GM23338 (cell line): ENCODE data around the gene AMDHD1. TPM values are rescaled to one million over a fixed set of nuclear protein-coding genes. Genes with fewer than 3 reads are reported as not detected.

Source experiments
- ATAC-seq: fragments of 200-7000 bp; cut with Tn5 transposase; 3 replicates; pipeline ENCODE4 v1.9.1; 2020
- DNase-seq: peaks from one replicate; pipeline ENCODE4 v3.0.0-alpha.2; 2015; ENCODE audit warnings: low spot score
- H2AFZ ChIP-seq: fragments of 200-600 bp; sonication (generic); 2 replicates; pipeline ENCODE4 v1.8.0; 2016; ENCODE audit warnings: antibody characterized with exemption, mild to moderate bottlenecking, moderate library complexity
- H3F3A ChIP-seq: fragments of 200-600 bp; sonication (generic); replicated peaks from 2 replicates; pipeline ENCODE4 v1.8.0; 2017; ENCODE audit warnings: antibody characterized with exemption, mixed run types, low read depth
- H3K27ac ChIP-seq: fragments of 200-600 bp; sonication (generic); 2 replicates; pipeline ENCODE4 v1.6.1; 2016; ENCODE audit warnings: low read depth
- H3K27me3 ChIP-seq: fragments of 200-600 bp; sonication (generic); 2 replicates; pipeline ENCODE4 v1.8.0; 2016; ENCODE audit warnings: mild to moderate bottlenecking, mixed run types, moderate library complexity; ENCODE audit not compliant: insufficient read depth
- H3K36me3 ChIP-seq: fragments of 200-600 bp; sonication (generic); 2 replicates; pipeline ENCODE4 v1.8.0; 2016; ENCODE audit warnings: mild to moderate bottlenecking; ENCODE audit not compliant: insufficient read depth
- H3K4me1 ChIP-seq: fragments of 200-600 bp; sonication (generic); 2 replicates; pipeline ENCODE4 v1.8.0; 2016; ENCODE audit warnings: mild to moderate bottlenecking, moderate library complexity; ENCODE audit not compliant: insufficient read depth
- H3K4me2 ChIP-seq: fragments of 200-600 bp; sonication (generic); 2 replicates; pipeline ENCODE4 v1.7.1; 2017; ENCODE audit warnings: mixed run types
- H3K4me3 ChIP-seq: fragments of 200-600 bp; sonication (generic); 2 replicates; pipeline ENCODE4 v1.6.1; 2016; ENCODE audit warnings: mixed run types
- H3K79me2 ChIP-seq: fragments of 200-600 bp; sonication (generic); replicated peaks from 2 replicates; pipeline ENCODE4 v1.8.0; 2017; ENCODE audit warnings: mild to moderate bottlenecking; ENCODE audit not compliant: insufficient read depth
- H3K9me2 ChIP-seq: fragments of 200-600 bp; sonication (generic); 2 replicates; pipeline ENCODE4 v1.8.0; 2017; ENCODE audit not compliant: insufficient read depth
- H4K20me1 ChIP-seq: fragments of 200-600 bp; sonication (generic); replicated peaks from 2 replicates; pipeline ENCODE4 v1.8.0; 2017; ENCODE audit warnings: mild to moderate bottlenecking; ENCODE audit not compliant: insufficient read depth
- H3K27ac Mint-ChIP-seq: 2 replicates; pipeline ENCODE4 v1.8.0; 2020; ENCODE audit warnings: inconsistent platforms, mild to moderate bottlenecking, moderate library complexity, mixed read lengths
- H3K27me3 Mint-ChIP-seq: 3 replicates; pipeline ENCODE4 v1.8.0; 2022; ENCODE audit warnings: low read depth, mild to moderate bottlenecking, moderate library complexity, mixed read lengths, inconsistent platforms; ENCODE audit not compliant: insufficient read depth, poor library complexity
- H3K36me3 Mint-ChIP-seq: 3 replicates; pipeline ENCODE4 v1.8.0; 2021; ENCODE audit warnings: low read depth, mild to moderate bottlenecking, inconsistent platforms, moderate library complexity, mixed read lengths
- H3K4me1 Mint-ChIP-seq: 3 replicates; pipeline ENCODE4 v1.8.0; 2020; ENCODE audit warnings: mild to moderate bottlenecking, inconsistent platforms, mixed read lengths
- H3K4me3 Mint-ChIP-seq: 3 replicates; pipeline ENCODE4 v1.8.0; 2021; ENCODE audit warnings: moderate library complexity, mild to moderate bottlenecking, inconsistent platforms, mixed read lengths
- H3K9me3 Mint-ChIP-seq: 3 replicates; pipeline ENCODE4 v1.8.0; 2020; ENCODE audit warnings: moderate library complexity, mild to moderate bottlenecking, inconsistent platforms, mixed read lengths
- CREB1 ChIP-seq: fragments of 250-450 bp; sonication (Bioruptor Pico); IDR thresholded peaks from 2 replicates; pipeline ENCODE4 v1.5.0; 2020; ENCODE audit warnings: low read depth, mild to moderate bottlenecking, moderate library complexity
- STAT1 ChIP-seq: IDR thresholded peaks from one replicate; pipeline ENCODE4 v1.6.1; 2016; ENCODE audit warnings: antibody characterized with exemption; ENCODE audit not compliant: unreplicated experiment
- ZNF331 ChIP-seq: fragments of 250-450 bp; sonication (Bioruptor Pico); IDR thresholded peaks from 2 replicates; pipeline ENCODE4 v1.5.0; 2020; ENCODE audit warnings: low read depth, mild to moderate bottlenecking, moderate library complexity
- polyA plus RNA-seq: library from polyadenylated mRNA; unstranded; fragments of >200 nt; fragmentation: Nextera tagmentation; extraction: Ambion mirVana; gene quantifications from 2 replicates; pipeline ENCODE4 v1.2.1, GENCODE V29; 2016
- total RNA-seq: library from RNA; depleted of rRNA; stranded (reverse); fragments of >200 nt; shearing (Covaris generic); gene quantifications from 2 replicates; pipeline ENCODE4 v1.2.3, GENCODE V29; 2014
- TF ChIP-seq, protein P1 (sequence below): IDR thresholded peaks from one replicate; pipeline ENCODE4 v1.6.1; 2018; ENCODE audit warnings: antibody characterized with exemption; ENCODE audit not compliant: unreplicated experiment
- TF ChIP-seq, protein P2 (sequence below): IDR thresholded peaks from 2 replicates; pipeline ENCODE4 v1.6.1; 2016; ENCODE audit warnings: antibody characterized with exemption
- TF ChIP-seq, protein P3 (sequence below), 2 experiments: fragments of 200-600 bp in 1 of 2; sonication (generic) in 1 of 2; conservative IDR thresholded peaks; 2 replicates each; pipeline versions ENCODE4 v1.5.1 to v1.6.1; 2016 to 2017; ENCODE audit warnings: antibody characterized with exemption in 2 of 2, low read depth in 2 of 2, mild to moderate bottlenecking in 2 of 2, moderate library complexity in 1 of 2

AMDHD1 gene
- total and polyA plus RNA-seq, 2 experiments from 2014 or later: 0.21 to 0.24 TPM

DNA sequence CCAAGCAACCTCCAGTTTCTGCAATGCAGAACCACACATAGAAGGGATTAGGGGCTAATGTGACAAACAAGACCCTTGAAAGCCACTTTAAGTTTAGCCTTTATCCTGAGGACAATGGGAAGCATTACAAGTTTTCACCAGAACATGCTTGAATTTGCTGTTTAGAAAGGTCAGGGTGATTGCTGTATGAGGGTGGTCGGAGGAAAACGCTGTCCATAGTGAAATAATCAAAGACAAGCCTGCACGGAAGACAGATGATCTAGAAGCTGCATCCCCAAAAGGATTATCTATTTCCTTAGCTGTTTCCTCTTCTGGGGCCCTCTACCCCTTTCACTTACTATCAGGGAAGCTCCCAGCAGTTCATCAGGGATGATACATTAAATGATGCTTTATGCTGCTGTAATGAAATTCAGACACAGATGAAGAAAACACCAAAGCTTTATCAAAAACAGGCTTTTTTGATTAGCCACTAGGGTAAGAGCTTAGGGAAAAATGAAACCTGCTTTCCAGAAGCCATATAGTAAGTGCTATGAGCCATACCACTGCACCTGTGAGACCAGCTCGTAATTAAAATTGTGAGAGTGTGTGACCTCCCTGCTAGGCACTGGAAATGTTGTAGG is 46.5 kb downstream of the AMDHD1 start (continued):
- TF ChIP-seq, protein P1, sequence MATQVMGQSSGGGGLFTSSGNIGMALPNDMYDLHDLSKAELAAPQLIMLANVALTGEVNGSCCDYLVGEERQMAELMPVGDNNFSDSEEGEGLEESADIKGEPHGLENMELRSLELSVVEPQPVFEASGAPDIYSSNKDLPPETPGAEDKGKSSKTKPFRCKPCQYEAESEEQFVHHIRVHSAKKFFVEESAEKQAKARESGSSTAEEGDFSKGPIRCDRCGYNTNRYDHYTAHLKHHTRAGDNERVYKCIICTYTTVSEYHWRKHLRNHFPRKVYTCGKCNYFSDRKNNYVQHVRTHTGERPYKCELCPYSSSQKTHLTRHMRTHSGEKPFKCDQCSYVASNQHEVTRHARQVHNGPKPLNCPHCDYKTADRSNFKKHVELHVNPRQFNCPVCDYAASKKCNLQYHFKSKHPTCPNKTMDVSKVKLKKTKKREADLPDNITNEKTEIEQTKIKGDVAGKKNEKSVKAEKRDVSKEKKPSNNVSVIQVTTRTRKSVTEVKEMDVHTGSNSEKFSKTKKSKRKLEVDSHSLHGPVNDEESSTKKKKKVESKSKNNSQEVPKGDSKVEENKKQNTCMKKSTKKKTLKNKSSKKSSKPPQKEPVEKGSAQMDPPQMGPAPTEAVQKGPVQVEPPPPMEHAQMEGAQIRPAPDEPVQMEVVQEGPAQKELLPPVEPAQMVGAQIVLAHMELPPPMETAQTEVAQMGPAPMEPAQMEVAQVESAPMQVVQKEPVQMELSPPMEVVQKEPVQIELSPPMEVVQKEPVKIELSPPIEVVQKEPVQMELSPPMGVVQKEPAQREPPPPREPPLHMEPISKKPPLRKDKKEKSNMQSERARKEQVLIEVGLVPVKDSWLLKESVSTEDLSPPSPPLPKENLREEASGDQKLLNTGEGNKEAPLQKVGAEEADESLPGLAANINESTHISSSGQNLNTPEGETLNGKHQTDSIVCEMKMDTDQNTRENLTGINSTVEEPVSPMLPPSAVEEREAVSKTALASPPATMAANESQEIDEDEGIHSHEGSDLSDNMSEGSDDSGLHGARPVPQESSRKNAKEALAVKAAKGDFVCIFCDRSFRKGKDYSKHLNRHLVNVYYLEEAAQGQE: no peak
- TF ChIP-seq, protein P2, sequence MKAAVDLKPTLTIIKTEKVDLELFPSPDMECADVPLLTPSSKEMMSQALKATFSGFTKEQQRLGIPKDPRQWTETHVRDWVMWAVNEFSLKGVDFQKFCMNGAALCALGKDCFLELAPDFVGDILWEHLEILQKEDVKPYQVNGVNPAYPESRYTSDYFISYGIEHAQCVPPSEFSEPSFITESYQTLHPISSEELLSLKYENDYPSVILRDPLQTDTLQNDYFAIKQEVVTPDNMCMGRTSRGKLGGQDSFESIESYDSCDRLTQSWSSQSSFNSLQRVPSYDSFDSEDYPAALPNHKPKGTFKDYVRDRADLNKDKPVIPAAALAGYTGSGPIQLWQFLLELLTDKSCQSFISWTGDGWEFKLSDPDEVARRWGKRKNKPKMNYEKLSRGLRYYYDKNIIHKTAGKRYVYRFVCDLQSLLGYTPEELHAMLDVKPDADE: no peak
- TF ChIP-seq CREB1 (CRISPR knock-in tag): no peak
- TF ChIP-seq, protein P3, sequence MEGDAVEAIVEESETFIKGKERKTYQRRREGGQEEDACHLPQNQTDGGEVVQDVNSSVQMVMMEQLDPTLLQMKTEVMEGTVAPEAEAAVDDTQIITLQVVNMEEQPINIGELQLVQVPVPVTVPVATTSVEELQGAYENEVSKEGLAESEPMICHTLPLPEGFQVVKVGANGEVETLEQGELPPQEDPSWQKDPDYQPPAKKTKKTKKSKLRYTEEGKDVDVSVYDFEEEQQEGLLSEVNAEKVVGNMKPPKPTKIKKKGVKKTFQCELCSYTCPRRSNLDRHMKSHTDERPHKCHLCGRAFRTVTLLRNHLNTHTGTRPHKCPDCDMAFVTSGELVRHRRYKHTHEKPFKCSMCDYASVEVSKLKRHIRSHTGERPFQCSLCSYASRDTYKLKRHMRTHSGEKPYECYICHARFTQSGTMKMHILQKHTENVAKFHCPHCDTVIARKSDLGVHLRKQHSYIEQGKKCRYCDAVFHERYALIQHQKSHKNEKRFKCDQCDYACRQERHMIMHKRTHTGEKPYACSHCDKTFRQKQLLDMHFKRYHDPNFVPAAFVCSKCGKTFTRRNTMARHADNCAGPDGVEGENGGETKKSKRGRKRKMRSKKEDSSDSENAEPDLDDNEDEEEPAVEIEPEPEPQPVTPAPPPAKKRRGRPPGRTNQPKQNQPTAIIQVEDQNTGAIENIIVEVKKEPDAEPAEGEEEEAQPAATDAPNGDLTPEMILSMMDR (conservative IDR thresholded peaks at IDR 0.05; ENCODE audit: low read depth in 2 of 2): no peak
- no peak for TF ChIP-seq STAT1
- no peak for TF ChIP-seq ZNF331 (CRISPR knock-in tag)

DNA sequence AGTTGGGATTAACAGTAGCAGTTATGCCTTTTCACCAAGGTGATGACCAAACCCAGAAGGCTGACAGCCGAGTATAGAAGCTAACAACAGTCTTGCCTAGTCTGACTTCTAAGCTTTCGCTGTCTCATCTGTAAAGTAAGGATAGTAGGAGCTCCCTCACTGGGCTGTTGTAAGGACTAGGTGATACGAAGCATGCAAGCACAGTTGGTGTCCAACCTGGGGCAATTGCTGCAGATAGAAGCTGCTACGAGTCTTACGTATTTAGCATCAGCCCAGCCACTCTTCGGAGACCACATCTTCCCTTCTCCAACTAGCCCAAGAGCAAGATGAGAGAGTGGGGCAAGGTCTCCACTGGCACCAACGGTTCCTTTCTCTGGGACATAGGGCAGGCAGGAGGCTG is 47.0 kb downstream of the AMDHD1 start:
- peak; percentile 66 for ATAC-seq
- H3K4me1 Mint-ChIP-seq: peaks cover 38% of the 10 kb centered on the region
- no peak for TF ChIP-seq STAT1
- peak; percentile 9 for DNase-seq
- Histone ChIP-seq H3K36me3 (no peaks in the 10 kb centered on the region), H3K4me2 (no peak overlapping the region), H2AFZ (no peak overlapping the region), H3K27me3 (no peaks in the 10 kb centered on the region), H3K4me1 (peaks cover 27% of the 10 kb centered on the region), H3F3A (no peaks in the 10 kb centered on the region), H3K4me3 (no peak overlapping the region), H3K9me2 (no peaks in the 10 kb centered on the region), H3K27ac (no peak overlapping the region), H3K79me2 (no peaks in the 10 kb centered on the region), H4K20me1 (no peaks in the 10 kb centered on the region)
- H3K36me3 Mint-ChIP-seq: no peaks in the 10 kb centered on the region
- H3K9me3 Mint-ChIP-seq: no peaks in the 10 kb centered on the region
- peaks cover 3% of the 10 kb centered on the region for H3K27me3 Mint-ChIP-seq
- no peak overlapping the region for H3K4me3 Mint-ChIP-seq
- no peak overlapping the region for H3K27ac Mint-ChIP-seq
